Panc1 (cell line): ENCODE measurements around the gene GRIK4. TPM values are rescaled to one million over a fixed set of nuclear protein-coding genes. Genes with fewer than 3 reads are reported as not detected.

ENCODE experiments used
- ATAC-seq: fragments of 200-7000 bp; cut with Tn5 transposase; 2 replicates; pipeline ENCODE4 v1.9.1; 2020; ENCODE audit warnings: mild to moderate bottlenecking, moderate library complexity
- BruUV-seq: library from RNA; stranded (reverse); fragments of 400-500 nt; replicated peaks from 2 replicates; lab custom pipeline; 2021; lab: Mats Ljungman, UMichigan
- CTCF ChIA-PET: fragments of 300-600 bp; sonication (Branson Sonifier 250); formaldehyde crosslinking; loops from one replicate; lab custom pipeline; 2022; ENCODE audit warnings: antibody characterized with exemption; lab: Charles Lee
- POLR2A ChIA-PET: fragments of 300-600 bp; sonication (Branson Sonifier 250); formaldehyde crosslinking; loops from one replicate; lab custom pipeline; 2022; ENCODE audit warnings: antibody characterized with exemption; lab: Charles Lee
- DNase-seq: peaks from one replicate; pipeline ENCODE4 v3.0.0-alpha.2; 2010; ENCODE audit warnings: low read depth, low spot score
- H3K27ac ChIP-seq: 2 replicates; pipeline ENCODE4 v1.5.1; 2011; ENCODE audit warnings: mild to moderate bottlenecking, low read length, inconsistent platforms
- H3K27me3 ChIP-seq: fragments of 200-500 bp; sonication (Bioruptor generic); 2 replicates; pipeline ENCODE4 v1.6.0; 2014; ENCODE audit warnings: low read length, inconsistent platforms; ENCODE audit not compliant: control insufficient read depth, insufficient read depth
- H3K36me3 ChIP-seq: fragments of 200-500 bp; sonication (Bioruptor generic); 2 replicates; pipeline ENCODE4 v1.5.1; 2014; ENCODE audit warnings: inconsistent platforms, mild to moderate bottlenecking, low read length, moderate library complexity; ENCODE audit not compliant: control insufficient read depth, insufficient read depth
- H3K4me1 ChIP-seq: 2 replicates; pipeline ENCODE4 v1.5.1; 2011; ENCODE audit warnings: inconsistent platforms, mild to moderate bottlenecking, low read length, moderate library complexity; ENCODE audit not compliant: control insufficient read depth, insufficient read depth
- H3K4me3 ChIP-seq, 2 experiments: 2 replicates each; pipeline ENCODE4 v1.5.1; 2011 to 2012; ENCODE audit warnings: low read depth in 2 of 2, low read length in 2 of 2, mild to moderate bottlenecking in 2 of 2, inconsistent platforms in 1 of 2, moderate library complexity in 1 of 2
- H3K9me3 ChIP-seq: fragments of 200-500 bp; sonication (Bioruptor generic); 2 replicates; pipeline ENCODE4 v1.5.1; 2014; ENCODE audit warnings: low read depth, mild to moderate bottlenecking, inconsistent platforms, low read length, moderate library complexity; ENCODE audit not compliant: control insufficient read depth, insufficient read depth
- POLR2AphosphoS5 ChIP-seq: IDR thresholded peaks from 2 replicates; pipeline ENCODE4 v1.6.1; 2012; ENCODE audit warnings: mild to moderate bottlenecking, low read depth, low read length, moderate library complexity
- SIN3A ChIP-seq: IDR thresholded peaks from 2 replicates; pipeline ENCODE4 v1.6.1; 2012; ENCODE audit warnings: low read depth, mild to moderate bottlenecking, low read length, moderate library complexity, borderline replicate concordance; ENCODE audit not compliant: insufficient read depth
- TCF7L2 ChIP-seq: IDR thresholded peaks from 2 replicates; pipeline ENCODE4 v1.6.1; 2011; ENCODE audit warnings: mild to moderate bottlenecking, low read depth, low read length, inconsistent platforms
- in situ Hi-C: cut with HindIII; loops from 2 replicates; pipeline ENCODE4 v1.10.0; 2016; ENCODE audit warnings: low sequenced_read_pairs, low pct_unique_long_range_greater_than_20kb
- intact Hi-C: fragments of 100-400 bp; cut with micrococcal nuclease; formaldehyde crosslinking; loops from one replicate; pipeline ENCODE4 v1.10.0; 2022; ENCODE audit not compliant: unreplicated experiment
- total RNA-seq: library from RNA; stranded (reverse); gene quantifications from one replicate; pipeline ENCODE4 v1.2.1, GENCODE V29; 2021; ENCODE audit not compliant: unreplicated experiment
- TF ChIP-seq, protein P1 (sequence below), 2 experiments: IDR thresholded peaks; 2 replicates each; pipeline ENCODE4 v1.6.1; 2011 to 2012; ENCODE audit warnings: low read depth in 2 of 2, control low read depth in 1 of 2, low read length in 1 of 2, mild to moderate bottlenecking in 1 of 2, moderate library complexity in 1 of 2; ENCODE audit not compliant: insufficient read depth in 1 of 2
- TF ChIP-seq, protein P2 (sequence below): fragments of 450-650 bp; IDR thresholded peaks from 2 replicates; pipeline ENCODE4 v1.5.1; 2017; ENCODE audit warnings: mild to moderate bottlenecking

The GRIK4 gene
- total RNA-seq, 1 experiment from 2014 or later = 0.62 TPM

DNA sequence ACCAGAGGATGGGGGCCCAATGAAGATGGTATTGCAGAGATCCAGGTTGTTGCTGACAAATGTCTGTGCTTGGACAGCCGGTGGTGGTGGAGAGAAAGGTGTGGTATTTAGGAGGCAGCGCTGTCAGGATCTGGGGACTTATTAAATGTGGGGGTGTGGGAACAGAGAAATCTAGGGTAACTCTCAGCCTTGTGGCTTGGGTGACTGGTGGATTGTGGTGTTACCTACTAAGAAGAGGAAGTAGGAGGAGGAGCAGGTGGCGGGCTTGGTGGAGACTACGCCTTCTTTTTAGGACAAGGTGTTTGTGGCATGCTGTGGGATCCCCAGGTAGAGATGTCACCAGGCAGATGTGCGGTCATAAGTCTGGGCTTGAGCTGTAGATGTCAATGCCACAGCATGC lies 144.0 kb downstream of the GRIK4 start:
- in situ Hi-C loops = no loop called here
- Histone ChIP-seq H3K4me3 (no peak overlapping the region), H3K4me1 (no peaks in the 10 kb centered on the region), H3K27me3 (peaks cover 7% of the 10 kb centered on the region), H3K9me3 (no peaks in the 10 kb centered on the region), H3K27ac (no peak overlapping the region), H3K36me3 (no peaks in the 10 kb centered on the region)
- ChIA-PET POLR2A (no interaction called here), CTCF (no interaction called here)
- intact Hi-C loops = no loop called here
- ATAC-seq = no peak
- no peak for DNase-seq
- no TSS peak for BruUV-seq
- TF ChIP-seq, protein P1, sequence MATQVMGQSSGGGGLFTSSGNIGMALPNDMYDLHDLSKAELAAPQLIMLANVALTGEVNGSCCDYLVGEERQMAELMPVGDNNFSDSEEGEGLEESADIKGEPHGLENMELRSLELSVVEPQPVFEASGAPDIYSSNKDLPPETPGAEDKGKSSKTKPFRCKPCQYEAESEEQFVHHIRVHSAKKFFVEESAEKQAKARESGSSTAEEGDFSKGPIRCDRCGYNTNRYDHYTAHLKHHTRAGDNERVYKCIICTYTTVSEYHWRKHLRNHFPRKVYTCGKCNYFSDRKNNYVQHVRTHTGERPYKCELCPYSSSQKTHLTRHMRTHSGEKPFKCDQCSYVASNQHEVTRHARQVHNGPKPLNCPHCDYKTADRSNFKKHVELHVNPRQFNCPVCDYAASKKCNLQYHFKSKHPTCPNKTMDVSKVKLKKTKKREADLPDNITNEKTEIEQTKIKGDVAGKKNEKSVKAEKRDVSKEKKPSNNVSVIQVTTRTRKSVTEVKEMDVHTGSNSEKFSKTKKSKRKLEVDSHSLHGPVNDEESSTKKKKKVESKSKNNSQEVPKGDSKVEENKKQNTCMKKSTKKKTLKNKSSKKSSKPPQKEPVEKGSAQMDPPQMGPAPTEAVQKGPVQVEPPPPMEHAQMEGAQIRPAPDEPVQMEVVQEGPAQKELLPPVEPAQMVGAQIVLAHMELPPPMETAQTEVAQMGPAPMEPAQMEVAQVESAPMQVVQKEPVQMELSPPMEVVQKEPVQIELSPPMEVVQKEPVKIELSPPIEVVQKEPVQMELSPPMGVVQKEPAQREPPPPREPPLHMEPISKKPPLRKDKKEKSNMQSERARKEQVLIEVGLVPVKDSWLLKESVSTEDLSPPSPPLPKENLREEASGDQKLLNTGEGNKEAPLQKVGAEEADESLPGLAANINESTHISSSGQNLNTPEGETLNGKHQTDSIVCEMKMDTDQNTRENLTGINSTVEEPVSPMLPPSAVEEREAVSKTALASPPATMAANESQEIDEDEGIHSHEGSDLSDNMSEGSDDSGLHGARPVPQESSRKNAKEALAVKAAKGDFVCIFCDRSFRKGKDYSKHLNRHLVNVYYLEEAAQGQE (IDR thresholded peaks at IDR 0.05; ENCODE audit: insufficient read depth in 1 of 2, low read depth in 2 of 2, low read length in 1 of 2) = no peak
- TF ChIP-seq POLR2AphosphoS5 (no peak), TCF7L2 (no peak)

GRCh38 chr11:120657306-120658070 lies 145.9 kb downstream of the GRIK4 start:
- H3K4me3 ChIP-seq = no peak overlapping the region
- no peak overlapping the region for H3K27ac ChIP-seq
- in situ Hi-C loops = no loop called here
- ATAC-seq = no peak
- peaks cover 6% of the 10 kb centered on the region for H3K27me3 ChIP-seq
- TF ChIP-seq SIN3A = no peak
- TF ChIP-seq, protein P2, sequence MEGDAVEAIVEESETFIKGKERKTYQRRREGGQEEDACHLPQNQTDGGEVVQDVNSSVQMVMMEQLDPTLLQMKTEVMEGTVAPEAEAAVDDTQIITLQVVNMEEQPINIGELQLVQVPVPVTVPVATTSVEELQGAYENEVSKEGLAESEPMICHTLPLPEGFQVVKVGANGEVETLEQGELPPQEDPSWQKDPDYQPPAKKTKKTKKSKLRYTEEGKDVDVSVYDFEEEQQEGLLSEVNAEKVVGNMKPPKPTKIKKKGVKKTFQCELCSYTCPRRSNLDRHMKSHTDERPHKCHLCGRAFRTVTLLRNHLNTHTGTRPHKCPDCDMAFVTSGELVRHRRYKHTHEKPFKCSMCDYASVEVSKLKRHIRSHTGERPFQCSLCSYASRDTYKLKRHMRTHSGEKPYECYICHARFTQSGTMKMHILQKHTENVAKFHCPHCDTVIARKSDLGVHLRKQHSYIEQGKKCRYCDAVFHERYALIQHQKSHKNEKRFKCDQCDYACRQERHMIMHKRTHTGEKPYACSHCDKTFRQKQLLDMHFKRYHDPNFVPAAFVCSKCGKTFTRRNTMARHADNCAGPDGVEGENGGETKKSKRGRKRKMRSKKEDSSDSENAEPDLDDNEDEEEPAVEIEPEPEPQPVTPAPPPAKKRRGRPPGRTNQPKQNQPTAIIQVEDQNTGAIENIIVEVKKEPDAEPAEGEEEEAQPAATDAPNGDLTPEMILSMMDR = no peak
- TF ChIP-seq TCF7L2 = no peak
- TF ChIP-seq, protein P1 (IDR thresholded peaks at IDR 0.05; ENCODE audit: insufficient read depth in 1 of 2, low read depth in 2 of 2, low read length in 1 of 2) = no peak
- no peak for TF ChIP-seq POLR2AphosphoS5
- intact Hi-C loops = no loop called here
- no peaks in the 10 kb centered on the region for H3K36me3 ChIP-seq
- BruUV-seq = no TSS peak
- no peak for DNase-seq
- no peaks in the 10 kb centered on the region for H3K4me1 ChIP-seq
- no peaks in the 10 kb centered on the region for H3K9me3 ChIP-seq
- CTCF ChIA-PET = no interaction called here
- POLR2A ChIA-PET = no interaction called here
